Cardiac fibroblast (primary cell): ENCODE measurements around the gene DLX4.

Experiments
- DNase-seq, 2 donors: peaks; one replicate each; pipeline versions ENCODE4 v3.0.0 to v3.0.0-alpha.2; 2010; ENCODE audit warnings: low read depth in 2 of 2
- H3K4me3 ChIP-seq, 2 donors: replicated peaks in 1 of 2; 1 replicate in 1 of 2; 2 replicates in 1 of 2; pipeline ENCODE4 v1.5.1; 2011; ENCODE audit warnings: low read depth in 2 of 2, low read length in 2 of 2, mild to moderate bottlenecking in 2 of 2, moderate library complexity in 1 of 2
- CTCF ChIP-seq: IDR thresholded peaks from one replicate; pipeline ENCODE4 v1.5.1; 2011; ENCODE audit warnings: low read depth, mild to moderate bottlenecking, low read length, inconsistent platforms

Gene DLX4

GRCh38 chr17:49963309-49963625, 5.7 kb upstream of the DLX4 start:
- TF ChIP-seq CTCF: no peak
- DNase-seq: no peak
- no peak overlapping the region for H3K4me3 ChIP-seq

GRCh38 chr17:49963626-49964302, 5.2 kb upstream of the DLX4 start:
- no peak for TF ChIP-seq CTCF
- DNase-seq: no peak
- no peak overlapping the region for H3K4me3 ChIP-seq

GRCh38 chr17:49964303-49964768, 4.7 kb upstream of the DLX4 start:
- no peak for TF ChIP-seq CTCF
- no peak overlapping the region for H3K4me3 ChIP-seq
- no peak for DNase-seq

GRCh38 chr17:49964769-49965523, 4.0 kb upstream of the DLX4 start:
- H3K4me3 ChIP-seq: no peak overlapping the region
- TF ChIP-seq CTCF: no peak
- no peak for DNase-seq

- no peak for DNase-seq
- no peak for TF ChIP-seq CTCF
- no peak overlapping the region for H3K4me3 ChIP-seq
Measured at GRCh38 chr17:49965524-49965909, 3.5 kb upstream of the DLX4 start.

- TF ChIP-seq CTCF: no peak
- H3K4me3 ChIP-seq: no peak overlapping the region
- no peak for DNase-seq
Measured at GRCh38 chr17:49966767-49967166, 2.2 kb upstream of the DLX4 start.
